SKM-1 treated with dmso at 0.1 percent for 144 hours (cell line): ENCODE data around the gene ZBTB21.
A peak's percentile ranks its signal among the peaks of the same experiment; 100 is the strongest.

Source experiments
- DNase-seq: peaks from one replicate; lab custom pipeline; 2025; ENCODE audit not compliant: unreplicated experiment; lab: John Stamatoyannopoulos, UW

The ZBTB21 gene

GRCh38 chr21:42009831-42010506 is at the start of gene ZBTB21:
Gene ZBTB21, minus strand, starts transcription at chr21:42010360. Its CDS starts 16,265 bp downstream, at chr21:41994095.
- DNase-seq = peak; percentile 99

DNA sequence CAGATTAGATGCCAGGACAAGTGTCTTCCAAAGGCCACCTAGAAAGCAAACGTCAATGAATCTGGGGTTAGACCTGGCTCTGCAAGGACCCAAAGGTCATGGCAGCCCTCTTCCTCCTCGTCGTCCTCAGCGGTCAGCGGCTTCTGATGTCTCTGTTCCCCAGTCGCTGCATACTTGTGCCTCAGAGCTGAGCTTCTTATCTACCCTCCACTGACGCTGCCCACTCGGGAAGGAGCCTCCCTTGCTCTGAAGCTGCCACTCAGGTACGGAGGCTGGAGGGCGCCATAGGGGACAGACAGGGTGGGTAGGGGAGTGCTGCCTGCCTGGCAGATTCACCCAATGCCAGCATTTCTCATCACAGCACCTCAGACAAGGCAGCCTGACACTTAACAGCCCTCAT is 49.6 kb upstream of the ZBTB21 start:
- DNase-seq = no peak

- no peak for DNase-seq
Observed at GRCh38 chr21:42059141-42059540, 49.0 kb upstream of the ZBTB21 start.

DNA sequence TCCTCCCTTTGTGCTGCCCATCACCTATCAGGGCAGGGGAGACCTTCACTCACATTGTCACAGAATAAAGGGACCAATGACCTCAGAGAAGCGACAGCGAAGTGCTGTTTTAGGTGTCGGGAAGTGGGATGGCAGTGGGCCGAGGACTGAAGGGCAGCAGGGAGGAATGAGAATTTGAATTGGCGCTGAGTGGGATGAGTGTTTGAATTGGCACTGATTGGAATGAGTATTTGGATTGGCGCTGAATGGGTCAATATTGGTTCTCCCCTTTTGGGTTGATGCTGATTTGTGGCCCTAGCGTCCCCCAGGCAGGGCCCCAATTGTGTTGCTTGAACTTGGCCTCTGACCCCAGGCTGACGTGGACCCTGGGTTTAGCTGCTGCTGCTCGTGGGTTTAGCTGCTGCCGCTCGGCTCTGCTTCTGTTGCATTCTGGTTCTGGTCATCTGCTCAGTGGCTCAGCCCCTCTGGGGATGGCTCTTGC is 48.5 kb upstream of the ZBTB21 start:
- no peak for DNase-seq

DNA sequence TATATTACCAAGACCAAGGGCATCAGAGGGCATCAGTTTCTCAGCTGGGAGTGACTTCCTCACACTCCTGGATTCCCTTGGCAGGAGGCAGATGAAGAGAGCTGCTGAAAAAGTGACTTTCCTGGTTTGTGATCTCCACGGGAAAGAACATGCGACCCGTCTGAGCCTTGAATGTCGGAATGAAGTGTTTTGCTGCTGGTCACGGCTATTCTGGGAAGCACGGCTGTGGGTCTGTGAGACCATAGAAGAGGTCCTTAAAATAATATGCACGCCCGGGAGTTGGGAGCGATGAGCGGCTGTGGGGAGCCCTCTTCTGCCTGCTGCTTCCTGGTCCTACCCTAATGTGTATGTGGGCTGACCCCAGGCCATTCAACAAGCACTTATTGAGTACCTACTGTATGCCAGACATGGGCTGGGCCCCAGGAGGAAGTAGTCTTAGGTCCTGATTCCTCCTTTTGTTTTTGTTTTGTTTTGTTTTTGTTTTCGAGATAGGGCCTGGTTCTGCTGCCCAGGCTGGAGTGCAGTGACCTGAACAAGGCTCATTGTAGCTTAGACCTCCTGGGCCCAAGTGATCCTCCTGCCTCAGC is 47.8 kb upstream of the ZBTB21 start:
- no peak for DNase-seq

DNA sequence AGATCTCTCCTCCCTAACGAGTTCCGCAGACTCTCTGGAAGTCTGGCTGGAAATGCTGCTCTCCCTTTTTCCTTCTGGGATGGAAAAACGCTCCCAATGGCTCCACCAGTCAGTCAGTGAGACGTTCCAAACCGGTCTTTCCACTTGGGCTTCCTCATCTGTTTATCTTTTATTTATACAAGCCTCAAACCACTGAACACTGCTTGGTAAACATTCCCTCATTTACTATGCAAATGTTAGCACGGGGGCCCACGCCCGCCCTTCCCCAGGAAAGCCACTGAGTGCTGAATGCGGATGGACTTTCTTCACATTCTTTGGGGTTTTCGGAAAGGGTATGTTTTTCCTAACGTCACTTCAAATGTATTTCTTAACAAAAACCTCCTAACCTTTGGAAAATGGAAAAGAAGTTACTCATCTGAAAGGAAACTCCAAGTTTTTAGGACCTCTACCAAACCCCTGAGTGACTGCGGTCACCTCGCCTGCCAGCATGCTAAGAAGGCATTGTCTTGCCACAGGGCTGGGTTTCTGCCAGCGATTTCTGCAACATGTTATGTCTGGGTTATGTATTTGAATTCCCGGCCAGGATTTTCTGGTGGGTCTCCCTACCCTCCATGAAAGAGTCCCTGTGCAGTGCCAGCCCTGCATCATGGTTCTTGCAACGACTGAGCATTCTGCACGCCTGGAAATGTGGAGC is 47.0 kb upstream of the ZBTB21 start:
- no peak for DNase-seq

GRCh38 chr21:42056468-42056867 is 46.3 kb upstream of the ZBTB21 start:
- no peak for DNase-seq

DNA sequence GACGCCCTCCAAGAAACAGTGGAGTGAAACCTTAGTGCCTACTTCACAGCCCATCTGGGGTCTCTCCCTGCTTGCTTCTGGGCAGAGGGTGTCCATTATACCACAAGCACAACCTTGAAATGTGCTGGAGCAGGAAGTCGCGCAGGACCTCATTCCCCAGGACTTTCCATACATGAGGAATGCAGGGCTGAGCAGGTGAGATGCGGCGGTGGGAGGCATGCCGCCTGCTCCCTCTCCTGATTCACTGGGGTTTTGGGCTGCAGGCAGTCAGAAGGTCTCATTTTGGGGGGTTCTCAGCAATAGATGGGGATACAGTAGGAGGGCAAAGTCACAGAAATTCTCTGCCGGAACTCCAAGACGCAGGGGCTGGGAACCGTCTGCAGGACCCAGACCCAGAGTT is 45.3 kb upstream of the ZBTB21 start:
- no peak for DNase-seq

DNA sequence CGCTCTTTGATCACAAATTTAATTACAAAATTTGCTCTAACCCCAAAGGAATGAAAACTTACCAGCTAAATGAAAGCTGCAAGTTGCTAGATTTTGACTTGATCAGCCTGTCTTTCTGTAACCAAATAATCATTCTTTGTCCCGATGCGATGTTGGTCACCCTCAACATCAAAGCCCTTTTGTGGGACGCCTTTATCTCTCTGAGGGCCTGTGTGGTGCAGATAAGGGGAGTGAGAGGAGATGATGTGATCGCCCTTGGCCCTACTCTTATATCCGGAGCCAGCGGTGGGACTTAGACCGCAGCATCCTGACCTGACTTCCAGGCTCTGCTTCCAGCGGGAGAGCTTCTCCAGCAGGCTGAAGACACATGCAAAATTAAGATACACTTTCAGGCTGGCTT is 41.6 kb upstream of the ZBTB21 start:
- DNase-seq = no peak

- no peak for DNase-seq
Observed at GRCh38 chr21:42049578-42050430, 39.6 kb upstream of the ZBTB21 start.

- no peak for DNase-seq
Observed at GRCh38 chr21:42048870-42049577, 38.9 kb upstream of the ZBTB21 start.

DNA sequence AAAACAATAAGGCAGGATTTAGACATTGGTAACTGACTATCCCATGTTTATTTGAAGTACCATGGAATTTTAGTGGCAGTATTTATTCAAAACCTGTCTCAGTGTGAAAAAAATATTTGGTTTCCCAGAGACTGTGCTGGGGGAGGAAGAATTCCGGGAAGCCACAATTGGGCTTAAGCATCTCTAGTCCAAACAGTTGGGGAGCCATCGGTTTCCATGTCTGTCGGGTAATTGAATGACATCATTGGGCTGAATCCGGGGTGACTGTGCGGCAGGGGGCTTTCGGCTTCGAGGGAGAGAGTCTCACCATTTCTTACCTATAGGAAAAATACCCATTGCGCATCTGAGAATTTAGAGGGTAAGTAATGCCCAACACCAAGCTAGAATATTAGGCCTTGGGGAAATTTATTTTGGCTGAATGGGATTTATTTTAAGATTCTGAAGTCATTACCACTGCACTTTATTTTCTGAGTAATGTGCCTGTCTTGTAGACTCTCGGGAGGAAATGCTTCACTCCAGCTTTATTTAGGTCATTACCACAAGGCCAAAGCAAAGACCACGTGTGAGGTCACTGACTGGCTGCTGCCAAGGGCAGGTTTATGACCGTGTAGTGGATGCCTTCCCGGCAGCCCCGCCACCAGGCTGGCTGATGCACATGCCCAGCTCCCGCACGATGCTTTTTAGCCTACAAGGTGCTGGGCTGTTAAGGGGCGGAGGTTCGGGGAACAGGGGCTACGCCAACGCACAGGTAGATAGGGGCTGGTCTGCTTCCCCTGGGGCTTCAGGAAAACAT is 37.9 kb upstream of the ZBTB21 start:
- no peak for DNase-seq

DNA sequence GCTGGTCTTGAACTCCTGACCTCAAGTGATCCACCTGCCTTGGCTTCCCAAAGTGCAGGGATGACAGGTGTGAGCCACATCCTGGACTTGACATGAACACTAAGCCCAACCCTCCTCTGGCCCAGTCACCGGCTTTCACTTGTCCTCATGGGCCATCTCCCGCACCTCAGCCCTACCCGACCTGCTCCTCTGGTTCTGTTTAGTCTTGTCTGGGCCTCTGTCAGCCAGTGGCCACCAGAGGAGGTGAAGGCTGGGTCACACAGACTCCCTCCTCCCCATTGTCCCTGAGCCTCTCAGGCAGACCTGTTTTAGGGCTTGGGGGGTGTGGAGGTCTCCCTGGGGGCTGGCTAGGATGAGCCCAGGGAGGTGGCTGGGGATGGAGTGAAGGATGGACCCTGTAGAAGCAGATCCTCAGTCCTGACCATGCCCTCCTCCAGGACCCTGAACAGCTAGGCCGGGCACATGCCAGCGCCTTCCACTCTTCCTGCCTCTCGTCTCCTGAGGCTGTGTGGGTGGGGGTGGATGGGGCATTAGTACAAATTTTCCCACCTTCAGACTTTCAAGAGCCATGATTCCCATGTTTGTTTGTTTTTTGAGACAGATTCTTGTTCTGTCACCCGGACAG is 34.8 kb upstream of the ZBTB21 start:
- no peak for DNase-seq

- DNase-seq = no peak
Observed at GRCh38 chr21:42043961-42044360, 33.8 kb upstream of the ZBTB21 start.

DNA sequence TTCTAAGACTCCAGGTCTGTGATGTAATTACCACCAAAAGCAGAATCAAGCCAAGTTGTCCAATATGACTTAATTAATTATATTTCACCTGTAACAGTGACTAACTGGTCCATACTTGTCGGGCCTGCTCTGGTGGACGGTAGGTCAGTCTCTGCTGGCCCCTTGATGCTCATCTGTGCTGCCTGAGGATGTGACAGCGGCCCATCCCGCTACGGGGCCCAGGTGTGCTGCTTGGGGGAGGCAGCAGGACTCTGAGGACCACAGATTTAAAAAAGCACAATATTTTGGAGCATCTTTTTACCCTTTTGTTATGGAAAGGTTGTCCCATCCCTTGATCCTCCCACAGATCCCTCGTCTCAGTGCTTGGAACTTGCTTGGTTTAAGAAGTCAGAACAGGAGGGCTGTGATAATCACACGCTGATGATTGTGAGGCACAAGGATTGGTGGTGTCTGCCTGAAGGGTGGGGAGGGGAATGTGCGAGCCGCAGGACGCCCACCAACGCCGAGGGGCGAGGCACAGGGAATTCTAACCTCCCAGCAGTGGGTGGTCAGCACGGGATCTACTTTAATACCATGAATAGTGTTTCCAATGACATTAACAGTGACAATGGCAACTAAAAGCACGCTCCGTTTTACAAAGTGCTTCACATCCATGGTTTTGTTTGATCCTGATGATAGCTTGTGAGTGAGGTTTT is 33.2 kb upstream of the ZBTB21 start:
- DNase-seq = no peak

DNA sequence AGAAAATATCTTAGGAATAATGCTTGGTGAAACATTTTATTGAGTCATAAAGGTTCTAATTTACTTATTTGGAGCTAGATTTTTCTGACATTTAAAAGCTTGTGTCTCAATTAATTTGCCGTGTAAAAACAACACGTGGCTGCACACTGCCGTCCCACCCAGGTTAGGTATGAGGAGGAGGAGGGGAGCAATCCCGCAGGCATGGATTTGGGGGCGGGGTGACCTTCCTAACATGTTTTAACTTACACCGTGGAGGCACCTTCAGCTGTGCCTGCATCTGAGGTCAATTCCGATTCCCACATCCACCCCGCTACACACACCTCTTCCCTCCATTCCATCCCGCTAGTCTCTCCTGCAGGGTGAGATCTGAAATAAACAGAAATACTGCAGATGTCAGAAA is 32.5 kb upstream of the ZBTB21 start:
- DNase-seq = no peak

- no peak for DNase-seq
Observed at GRCh38 chr21:42041711-42042110, 31.6 kb upstream of the ZBTB21 start.

DNA sequence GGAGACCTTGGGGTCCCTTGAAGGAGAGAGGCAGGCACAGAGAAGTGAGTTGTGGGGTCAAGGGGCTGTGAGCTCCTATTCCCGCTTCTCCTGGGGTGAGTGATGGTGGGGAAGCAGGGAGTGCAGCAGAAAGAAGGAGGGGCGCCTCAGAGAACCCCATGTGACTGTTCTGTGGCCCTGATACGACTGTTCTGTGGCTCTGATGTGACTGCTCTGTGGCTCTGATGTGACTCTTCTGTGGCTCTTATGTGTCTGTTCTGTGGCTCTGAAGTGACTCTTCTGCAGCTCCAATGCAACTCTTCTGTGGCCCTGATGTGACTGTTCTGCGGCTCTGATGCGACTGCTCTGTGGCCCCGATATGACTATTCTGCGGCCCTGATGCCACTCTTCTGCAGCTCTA is 31.1 kb upstream of the ZBTB21 start:
- DNase-seq = no peak
